ENCODE data around the gene MTHFR.

GRCh38 chr1:11805422-11806306 is at the start of gene MTHFR, which contains the start of gene CLCN6:
- TF ChIP-seq CTCF (IDR thresholded peaks at IDR 0.05): no peak
- peak; percentile 92 to 97 for TF ChIP-seq POLR2A (IDR thresholded peaks at IDR 0.05)
